Measurements from ENCODE around the gene IL1F10. TPM values are rescaled to one million over a fixed set of nuclear protein-coding genes. Genes with fewer than 3 reads are reported as not detected.
A peak's percentile ranks its signal among the peaks of the same experiment; 100 is the strongest.

Gene IL1F10, protein sequence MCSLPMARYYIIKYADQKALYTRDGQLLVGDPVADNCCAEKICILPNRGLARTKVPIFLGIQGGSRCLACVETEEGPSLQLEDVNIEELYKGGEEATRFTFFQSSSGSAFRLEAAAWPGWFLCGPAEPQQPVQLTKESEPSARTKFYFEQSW
- not detected for polyA plus RNA-seq

DNA sequence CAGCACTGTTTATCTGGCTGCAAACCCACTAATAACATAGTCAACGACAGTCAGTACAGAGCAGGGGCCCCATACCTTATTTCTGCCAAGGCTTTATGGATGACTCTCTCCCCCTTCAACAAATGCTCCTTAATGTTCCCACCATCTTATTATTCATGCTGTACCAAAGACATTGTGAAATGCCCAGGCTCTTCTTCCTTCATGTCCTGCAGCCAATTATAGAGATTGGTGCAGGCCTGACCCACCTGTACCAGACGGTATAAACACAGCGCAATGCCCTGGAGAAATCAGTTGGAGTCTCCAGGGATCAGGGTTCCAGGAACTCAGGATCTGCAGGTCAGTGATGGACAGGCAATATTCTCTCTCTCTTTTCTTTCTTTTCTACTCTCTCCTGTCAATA lies at the start of gene IL1F10:
TSS of gene IL1F10 (plus strand) at position 290 of the 400 bp plus-strand sequence. CDS start 4,769 bp downstream, outside the sequence.
- no peak within 1 kb of the TSS for H3K27ac Mint-ChIP-seq
- H3K36me3 Mint-ChIP-seq: no peaks in the 10 kb centered on the region
- H3K9me3 Mint-ChIP-seq: peaks cover 0 to 2% (median 0%) of the 10 kb centered on the region in 6 donors
- H3K4me1 Mint-ChIP-seq: no peaks in the 10 kb centered on the region
- H3K4me3 Mint-ChIP-seq: no peak within 1 kb of the TSS
- DNase-seq: no peak
- H3K27me3 Mint-ChIP-seq (ENCODE audit: low read depth in 3 of 3): peaks cover 0 to 4% (median 0%) of the 10 kb centered on the region in 3 donors

DNA sequence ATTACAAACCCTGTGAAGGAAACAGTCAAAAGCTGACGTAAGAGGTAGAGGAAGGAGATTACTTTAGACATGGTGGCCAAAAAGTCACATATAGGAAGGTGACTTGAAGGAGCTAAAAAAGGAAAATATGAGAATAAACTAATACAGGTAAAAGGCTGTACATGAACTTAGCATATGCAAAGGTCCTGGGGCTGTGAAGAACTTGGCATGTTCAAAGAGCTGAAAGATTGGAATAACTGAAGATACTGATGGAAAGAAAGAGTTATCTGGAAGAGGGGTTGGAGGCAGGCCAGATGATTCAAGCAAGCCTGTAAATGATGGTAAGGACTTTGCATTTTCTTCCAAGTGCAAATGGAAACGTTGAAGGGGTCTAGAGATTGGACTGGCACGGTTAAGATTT lies 49.3 kb upstream of the IL1F10 start:
- H3K27me3 Mint-ChIP-seq (ENCODE audit: low read depth in 3 of 3): peaks cover 6 to 16% (median 9%) of the 10 kb centered on the region in 3 donors
- H3K36me3 Mint-ChIP-seq: no peaks in the 10 kb centered on the region
- H3K4me1 Mint-ChIP-seq: no peaks in the 10 kb centered on the region
- peaks cover 0 to 7% (median 2%) of the 10 kb centered on the region in 6 donors for H3K9me3 Mint-ChIP-seq
- H3K27ac Mint-ChIP-seq: no peak overlapping the region
- no peak overlapping the region for H3K4me3 Mint-ChIP-seq
- no peak for DNase-seq

DNA sequence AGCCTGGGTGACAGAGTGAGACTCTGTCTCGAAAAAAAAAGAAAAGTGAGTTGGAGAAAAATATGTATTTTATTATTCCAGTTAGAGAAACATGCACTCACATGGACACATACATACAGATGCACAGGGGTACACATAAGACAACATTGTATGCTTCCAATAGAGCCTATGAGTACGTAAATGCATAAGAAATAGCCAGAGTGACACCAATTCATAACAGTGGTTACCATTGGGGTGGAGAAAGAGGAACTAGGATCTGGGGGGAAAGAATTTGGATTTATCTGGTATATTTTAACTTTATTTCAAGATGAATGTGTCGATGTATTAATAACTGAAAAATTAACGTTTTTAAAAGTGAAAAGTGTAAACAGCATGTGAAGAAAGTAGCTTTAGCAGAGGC lies 46.5 kb upstream of the IL1F10 start:
- no peak overlapping the region for H3K27ac Mint-ChIP-seq

DNA sequence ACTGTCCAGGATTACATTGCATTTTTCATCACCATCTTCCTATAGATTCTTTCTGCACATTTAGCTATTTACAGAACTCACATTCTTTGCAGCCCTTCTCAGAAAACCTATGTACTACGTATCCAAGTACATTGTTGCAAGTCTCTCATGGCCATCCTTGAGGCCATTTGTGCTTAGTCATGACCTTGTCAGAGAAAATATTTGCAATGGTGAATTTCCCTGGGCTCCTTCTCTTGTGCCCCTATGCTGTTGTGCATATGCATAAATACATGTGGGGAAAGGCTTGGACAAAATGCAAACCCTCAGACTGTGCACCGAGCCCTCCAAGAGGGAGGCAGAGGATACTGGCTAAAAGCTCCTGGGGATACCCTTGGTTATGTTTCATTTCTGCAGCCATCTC lies 43.0 kb upstream of the IL1F10 start:
- Mint-ChIP-seq H3K27me3 (ENCODE audit: low read depth in 3 of 3) (peaks cover 0 to 11% (median 6%) of the 10 kb centered on the region in 3 donors), H3K27ac (no peak overlapping the region), H3K9me3 (peaks cover 0 to 2% (median 0%) of the 10 kb centered on the region in 6 donors), H3K36me3 (no peaks in the 10 kb centered on the region), H3K4me1 (no peaks in the 10 kb centered on the region), H3K4me3 (no peak overlapping the region)
- DNase-seq: no peak

More for the DNA sequence above, 46.5 kb upstream of the IL1F10 start:
- Mint-ChIP-seq H3K27me3 (ENCODE audit: low read depth in 3 of 3) (peaks cover 6 to 12% (median 8%) of the 10 kb centered on the region in 3 donors), H3K36me3 (no peaks in the 10 kb centered on the region), H3K4me3 (no peak overlapping the region), H3K4me1 (no peaks in the 10 kb centered on the region), H3K9me3 (peaks cover 0 to 7% (median 2%) of the 10 kb centered on the region in 6 donors)
- DNase-seq: no peak

DNA sequence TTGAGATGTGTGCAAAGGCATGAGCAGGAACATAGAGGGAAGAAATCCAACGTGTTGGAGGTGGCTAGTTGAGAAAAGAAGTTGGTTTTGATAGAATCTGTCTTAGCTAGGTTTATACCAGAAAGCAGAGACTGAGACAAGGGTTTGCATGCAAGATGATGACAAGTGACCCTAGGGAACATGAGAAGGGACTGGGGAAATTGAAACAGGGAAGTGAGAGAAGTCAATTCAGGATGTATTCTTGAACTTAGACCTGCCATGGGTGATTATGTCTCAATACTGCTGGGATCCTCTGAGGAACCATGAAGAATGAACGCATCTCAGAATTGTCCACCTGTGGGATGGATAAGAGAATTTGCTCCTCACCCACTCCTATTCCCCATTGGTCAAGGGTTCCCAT lies 42.0 kb upstream of the IL1F10 start:
- H3K4me3 Mint-ChIP-seq: no peak overlapping the region
- H3K27me3 Mint-ChIP-seq (ENCODE audit: low read depth in 3 of 3): peaks cover 0 to 15% (median 9%) of the 10 kb centered on the region in 3 donors
- H3K27ac Mint-ChIP-seq: no peak overlapping the region
- H3K4me1 Mint-ChIP-seq: no peaks in the 10 kb centered on the region
- H3K36me3 Mint-ChIP-seq: no peaks in the 10 kb centered on the region
- no peak for DNase-seq
- H3K9me3 Mint-ChIP-seq: no peaks in the 10 kb centered on the region

DNA sequence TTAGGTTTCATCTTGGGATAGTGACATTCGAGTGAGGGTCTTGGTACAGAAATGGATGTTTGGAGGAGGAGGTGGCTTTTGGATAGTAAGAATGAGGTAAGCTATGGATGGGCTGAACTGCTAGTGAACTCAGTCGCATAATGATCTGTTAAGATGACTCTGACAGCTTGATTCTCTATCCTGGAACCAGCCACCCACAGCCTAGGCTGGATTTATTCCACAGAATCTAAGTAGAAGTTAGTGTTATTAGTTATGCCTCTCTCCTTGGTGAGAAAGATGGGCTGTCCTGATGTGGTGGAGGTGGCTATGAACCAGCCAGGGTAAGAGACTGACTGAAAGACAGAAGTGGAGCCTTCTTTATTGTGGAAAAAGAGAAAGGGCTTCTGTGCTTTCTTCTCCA lies 40.1 kb upstream of the IL1F10 start:
- H3K36me3 Mint-ChIP-seq: no peaks in the 10 kb centered on the region
- no peaks in the 10 kb centered on the region for H3K4me1 Mint-ChIP-seq
- peaks cover 0 to 19% (median 9%) of the 10 kb centered on the region in 3 donors for H3K27me3 Mint-ChIP-seq (ENCODE audit: low read depth in 3 of 3)
- H3K4me3 Mint-ChIP-seq: no peak overlapping the region
- no peak for DNase-seq
- no peaks in the 10 kb centered on the region for H3K9me3 Mint-ChIP-seq
- H3K27ac Mint-ChIP-seq: no peak overlapping the region

DNA sequence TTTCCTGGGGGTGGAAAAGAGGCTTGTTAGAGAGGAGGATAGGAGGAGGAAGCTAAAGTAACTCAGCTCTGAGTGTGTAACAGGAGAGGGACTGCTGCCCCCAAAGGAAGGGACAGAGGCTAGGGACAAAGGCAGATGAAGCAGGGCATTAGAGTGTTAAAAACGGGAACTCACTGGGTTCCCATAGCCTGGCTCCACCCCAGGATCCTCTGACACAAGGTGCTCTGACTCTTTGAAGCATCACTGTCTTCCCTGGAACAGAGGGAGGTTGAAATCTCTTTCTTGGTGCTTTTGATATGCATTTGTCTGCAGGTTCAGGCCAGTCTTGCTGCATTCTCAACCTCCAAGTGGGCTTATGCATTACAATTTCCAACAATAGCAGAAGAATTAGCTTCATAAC lies 39.7 kb upstream of the IL1F10 start:
- Mint-ChIP-seq H3K4me1 (no peaks in the 10 kb centered on the region), H3K27ac (no peak overlapping the region), H3K27me3 (ENCODE audit: low read depth in 3 of 3) (peaks cover under 1 to 19% (median 9%) of the 10 kb centered on the region in 3 donors), H3K36me3 (no peaks in the 10 kb centered on the region), H3K4me3 (no peak overlapping the region), H3K9me3 (no peaks in the 10 kb centered on the region)
- DNase-seq: no peak

DNA sequence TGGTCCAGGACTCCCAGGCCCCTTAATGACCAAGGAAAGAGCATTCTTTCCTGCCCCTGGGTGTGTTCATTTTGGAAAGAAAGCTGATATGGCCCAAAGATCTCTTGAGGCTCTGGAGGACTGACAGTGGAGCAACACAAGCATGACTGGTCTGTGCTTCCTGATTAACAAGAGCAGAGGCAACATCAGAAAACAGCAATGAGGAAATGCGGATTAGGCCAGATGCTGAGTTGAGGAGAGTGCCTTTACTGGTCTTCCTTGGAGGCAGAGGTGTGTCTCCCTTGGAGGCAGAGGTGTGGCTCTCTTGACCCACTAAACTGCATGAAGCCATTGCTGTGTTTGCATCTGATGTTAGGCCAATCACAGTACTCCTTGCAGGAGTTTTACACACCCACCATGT lies 35.0 kb upstream of the IL1F10 start:
- H3K27ac Mint-ChIP-seq: no peak overlapping the region
- no peak for DNase-seq
- H3K27me3 Mint-ChIP-seq (ENCODE audit: low read depth in 3 of 3): peaks cover 2 to 20% (median 6%) of the 10 kb centered on the region in 3 donors
- no peaks in the 10 kb centered on the region for H3K4me1 Mint-ChIP-seq
- H3K36me3 Mint-ChIP-seq: no peaks in the 10 kb centered on the region
- no peaks in the 10 kb centered on the region for H3K9me3 Mint-ChIP-seq
- H3K4me3 Mint-ChIP-seq: no peak overlapping the region

DNA sequence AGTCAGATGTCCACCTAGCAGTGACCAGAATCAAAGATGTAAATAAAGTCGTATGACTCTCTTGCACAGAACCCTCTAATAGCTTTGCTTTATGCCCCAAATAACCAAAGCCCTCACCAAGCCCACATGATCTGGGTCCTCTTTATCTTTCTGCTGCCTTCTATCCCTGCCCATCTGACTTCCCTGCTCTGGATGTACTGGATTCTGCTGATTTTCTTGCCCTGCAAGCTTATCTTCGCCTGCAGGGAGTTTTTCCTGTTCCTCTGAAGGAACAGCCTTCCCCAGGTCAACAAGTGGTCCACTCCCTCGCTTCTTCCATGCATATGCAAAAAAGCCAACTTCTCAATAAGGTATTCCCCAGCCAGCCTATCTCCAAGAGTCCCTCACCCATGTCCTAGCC lies 33.8 kb upstream of the IL1F10 start:
- Mint-ChIP-seq H3K27me3 (ENCODE audit: low read depth in 3 of 3) (peaks cover 2 to 20% (median 6%) of the 10 kb centered on the region in 3 donors), H3K36me3 (no peaks in the 10 kb centered on the region), H3K4me3 (no peak overlapping the region), H3K27ac (peak overlapping the region in 1 of 6 donors; percentile 14), H3K9me3 (no peaks in the 10 kb centered on the region), H3K4me1 (no peaks in the 10 kb centered on the region)
- DNase-seq: no peak

DNA sequence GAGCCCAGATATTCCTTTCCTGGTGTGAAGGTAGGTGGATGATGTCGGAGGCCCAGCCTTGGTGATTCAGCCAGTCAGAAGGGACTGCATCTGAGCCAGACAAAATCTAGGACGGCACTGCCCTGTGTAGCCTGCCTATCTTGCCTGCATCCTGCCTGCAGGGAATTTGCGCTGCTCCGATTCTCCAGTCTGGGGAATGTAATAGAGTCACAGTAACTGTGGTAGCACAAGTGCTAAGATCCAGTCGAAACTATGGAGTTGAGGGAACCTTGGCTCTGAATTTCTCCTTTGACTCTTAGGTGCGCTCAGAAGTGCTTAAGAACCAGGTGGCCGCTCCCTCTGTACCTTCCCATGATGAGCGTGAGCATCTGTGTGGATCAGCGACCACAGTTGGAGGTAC lies 31.0 kb upstream of the IL1F10 start:
- Mint-ChIP-seq H3K4me1 (no peaks in the 10 kb centered on the region), H3K4me3 (no peak overlapping the region), H3K9me3 (no peaks in the 10 kb centered on the region), H3K27ac (no peak overlapping the region), H3K27me3 (ENCODE audit: low read depth in 3 of 3) (peaks cover 3 to 15% (median 7%) of the 10 kb centered on the region in 3 donors), H3K36me3 (no peaks in the 10 kb centered on the region)
- no peak for DNase-seq

DNA sequence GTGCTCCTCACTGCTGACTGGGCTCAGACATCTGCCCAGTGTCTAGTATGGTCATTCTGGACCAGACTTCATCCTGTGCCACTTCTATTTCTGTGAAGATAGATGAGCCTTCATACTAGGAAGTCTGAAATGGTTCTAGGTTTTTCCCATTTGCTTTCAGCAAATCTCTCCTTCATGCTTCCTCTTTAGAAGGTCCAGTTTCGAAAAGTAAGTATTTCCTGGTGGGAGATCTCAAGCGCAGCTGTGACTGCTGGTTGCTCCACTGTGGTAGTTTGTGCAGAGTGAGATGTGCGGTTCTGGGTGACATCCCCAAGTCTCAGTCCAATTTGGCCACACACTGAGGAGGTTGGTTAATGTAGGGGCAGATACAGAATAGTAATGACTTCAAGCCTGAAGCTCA lies 29.5 kb upstream of the IL1F10 start:
- Mint-ChIP-seq H3K4me3 (no peak overlapping the region), H3K4me1 (no peaks in the 10 kb centered on the region), H3K27me3 (ENCODE audit: low read depth in 3 of 3) (peaks cover 3 to 16% (median 7%) of the 10 kb centered on the region in 3 donors), H3K36me3 (no peaks in the 10 kb centered on the region), H3K27ac (no peak overlapping the region), H3K9me3 (no peaks in the 10 kb centered on the region)
- DNase-seq: no peak

DNA sequence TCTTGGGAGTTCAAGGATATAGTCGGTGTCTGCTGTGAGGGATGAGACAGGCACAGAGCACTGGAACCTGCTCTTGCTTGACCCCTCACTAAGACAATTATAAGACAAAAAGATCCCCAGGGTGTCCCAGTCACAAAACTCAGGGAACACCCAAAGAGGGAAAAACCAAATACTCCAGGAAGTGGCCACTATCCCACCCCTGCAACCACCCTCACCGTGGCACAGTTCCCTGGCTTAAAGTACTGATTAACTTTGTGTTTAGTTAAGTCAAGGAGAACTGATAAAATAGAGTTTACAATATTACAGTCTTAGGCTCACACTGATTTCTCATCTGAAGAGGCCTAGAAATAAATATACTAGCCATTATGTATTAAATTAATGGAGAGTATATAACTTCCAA lies 28.6 kb upstream of the IL1F10 start:
- no peaks in the 10 kb centered on the region for H3K4me1 Mint-ChIP-seq
- no peaks in the 10 kb centered on the region for H3K36me3 Mint-ChIP-seq
- H3K4me3 Mint-ChIP-seq: no peak overlapping the region
- H3K9me3 Mint-ChIP-seq: no peaks in the 10 kb centered on the region
- no peak overlapping the region for H3K27ac Mint-ChIP-seq
- peaks cover 3 to 16% (median 7%) of the 10 kb centered on the region in 3 donors for H3K27me3 Mint-ChIP-seq (ENCODE audit: low read depth in 3 of 3)
- DNase-seq: no peak

DNA sequence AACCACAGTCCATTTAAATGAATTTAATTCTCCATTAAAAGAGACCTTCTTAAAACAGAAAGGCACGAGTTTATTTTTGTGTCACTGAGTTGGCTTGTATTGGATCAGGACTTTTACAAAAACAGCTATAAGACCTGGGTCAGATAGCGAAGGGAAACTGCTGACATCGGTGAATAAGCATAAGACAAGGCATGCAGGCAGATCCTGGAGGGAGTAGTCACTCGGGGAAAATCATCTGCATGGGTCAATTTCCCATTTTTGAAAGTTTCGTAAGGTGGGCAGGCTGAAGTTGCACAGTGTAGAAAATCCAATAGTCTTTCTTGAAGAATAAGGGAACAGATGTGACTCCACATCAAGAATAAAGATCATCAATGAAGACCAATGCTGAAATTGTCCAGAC lies 28.1 kb upstream of the IL1F10 start:
- Mint-ChIP-seq H3K27ac (no peak overlapping the region), H3K4me3 (no peak overlapping the region), H3K9me3 (no peaks in the 10 kb centered on the region), H3K36me3 (no peaks in the 10 kb centered on the region), H3K4me1 (no peaks in the 10 kb centered on the region), H3K27me3 (ENCODE audit: low read depth in 3 of 3) (peaks cover 3 to 16% (median 7%) of the 10 kb centered on the region in 3 donors)
- DNase-seq: no peak

DNA sequence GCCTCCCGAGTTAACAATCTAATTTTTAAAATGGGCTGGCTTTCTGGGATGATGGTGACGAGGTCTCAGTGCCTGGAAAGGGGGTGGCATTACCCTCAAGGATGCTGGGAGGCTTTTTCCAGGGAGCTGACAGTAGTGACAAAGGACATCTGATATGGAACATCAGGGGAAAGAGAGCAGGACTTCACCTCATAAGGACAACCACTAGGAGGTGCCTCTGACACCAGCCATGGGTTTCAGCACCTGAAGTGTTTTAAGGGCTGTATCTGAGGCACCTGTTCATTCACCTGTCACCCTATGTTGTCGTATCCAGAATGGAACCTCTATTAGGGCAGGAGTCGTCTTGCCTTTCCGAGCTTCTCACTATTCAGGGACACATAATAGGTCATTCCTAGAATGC lies 25.9 kb upstream of the IL1F10 start:
- DNase-seq: no peak
- peaks cover 5 to 13% (median 7%) of the 10 kb centered on the region in 3 donors for H3K27me3 Mint-ChIP-seq (ENCODE audit: low read depth in 3 of 3)
- H3K27ac Mint-ChIP-seq: no peak overlapping the region
- peaks cover 0 to 1% (median 0%) of the 10 kb centered on the region in 6 donors for H3K9me3 Mint-ChIP-seq
- H3K4me3 Mint-ChIP-seq: no peak overlapping the region
- H3K36me3 Mint-ChIP-seq: no peaks in the 10 kb centered on the region
- H3K4me1 Mint-ChIP-seq: no peaks in the 10 kb centered on the region

DNA sequence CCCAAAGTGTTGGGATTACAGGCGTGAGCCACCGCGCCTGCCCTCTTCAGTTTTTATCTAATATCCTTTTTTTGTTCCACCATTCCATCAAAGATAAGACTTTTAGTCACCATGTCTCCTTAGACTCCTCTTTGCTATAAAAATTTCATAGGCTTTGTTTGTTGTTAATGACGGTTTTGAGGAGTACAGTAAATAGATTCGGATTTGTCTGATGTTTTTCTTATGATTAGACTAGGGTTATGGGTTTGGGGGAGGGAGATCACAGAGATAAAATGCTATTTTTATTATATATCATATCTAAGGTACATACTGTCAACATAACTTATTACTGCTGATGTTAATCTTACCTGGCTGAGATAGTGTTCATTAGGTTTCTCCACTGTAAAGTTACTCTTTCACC lies 21.3 kb upstream of the IL1F10 start:
- no peaks in the 10 kb centered on the region for H3K4me1 Mint-ChIP-seq
- H3K9me3 Mint-ChIP-seq: peaks cover 0 to 1% (median 0%) of the 10 kb centered on the region in 6 donors
- peaks cover 5 to 18% (median 8%) of the 10 kb centered on the region in 3 donors for H3K27me3 Mint-ChIP-seq (ENCODE audit: low read depth in 3 of 3)
- peaks cover 0 to 3% (median 0%) of the 10 kb centered on the region in 3 donors for H3K36me3 Mint-ChIP-seq
- no peak for DNase-seq
- no peak overlapping the region for H3K4me3 Mint-ChIP-seq
- no peak overlapping the region for H3K27ac Mint-ChIP-seq
